CD4-positive, alpha-beta T cell treated with Interferon gamma for 1 hour (primary cell): ENCODE data around the gene ALOX15B.
A peak's percentile ranks its signal among the peaks of the same experiment; 100 is the strongest.

Experiments
- DNase-seq: peaks from one replicate; pipeline ENCODE4 v3.0.0-alpha.2; 2020

ALOX15B gene

DNA sequence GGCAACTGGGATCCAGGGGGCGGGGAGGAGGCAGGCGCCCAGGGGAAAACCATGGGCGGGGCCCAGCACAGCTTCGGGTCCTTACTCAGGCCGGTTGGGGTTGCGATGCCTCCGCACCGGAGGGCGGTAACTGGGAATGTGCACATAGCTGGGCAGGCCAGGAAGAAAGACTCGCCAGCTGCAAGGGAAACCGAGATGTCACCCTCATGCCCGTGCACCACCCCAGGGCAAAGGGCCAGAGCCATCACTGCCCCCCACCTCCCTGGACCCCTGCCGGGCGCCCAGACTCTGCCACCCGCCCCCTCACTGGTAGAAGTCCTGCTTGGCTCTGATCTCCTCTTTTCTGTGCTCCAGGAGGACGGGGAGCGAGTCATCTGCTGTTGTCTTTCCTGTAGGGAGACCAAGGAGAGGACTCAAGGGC is 42.0 kb downstream of the ALOX15B start:
- no peak for DNase-seq

DNA sequence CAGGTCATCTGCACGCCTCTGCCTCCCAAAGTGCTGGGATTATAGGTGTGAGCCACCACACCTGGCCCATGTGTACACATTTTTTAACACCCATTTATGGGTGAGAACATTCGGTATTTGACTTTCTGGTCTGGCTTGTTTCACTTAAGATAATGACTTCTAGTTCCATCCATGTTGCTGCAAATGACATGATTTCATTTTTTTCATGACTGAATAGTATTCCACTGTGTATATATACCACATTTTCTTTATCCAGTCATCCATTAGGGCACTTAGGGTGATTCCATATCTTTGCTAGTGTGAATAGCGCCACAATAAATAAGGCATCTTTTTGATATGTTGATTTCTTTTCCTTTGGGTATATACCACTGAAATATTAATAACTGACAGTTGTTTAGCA is 43.0 kb downstream of the ALOX15B start:
- DNase-seq = no peak

DNA sequence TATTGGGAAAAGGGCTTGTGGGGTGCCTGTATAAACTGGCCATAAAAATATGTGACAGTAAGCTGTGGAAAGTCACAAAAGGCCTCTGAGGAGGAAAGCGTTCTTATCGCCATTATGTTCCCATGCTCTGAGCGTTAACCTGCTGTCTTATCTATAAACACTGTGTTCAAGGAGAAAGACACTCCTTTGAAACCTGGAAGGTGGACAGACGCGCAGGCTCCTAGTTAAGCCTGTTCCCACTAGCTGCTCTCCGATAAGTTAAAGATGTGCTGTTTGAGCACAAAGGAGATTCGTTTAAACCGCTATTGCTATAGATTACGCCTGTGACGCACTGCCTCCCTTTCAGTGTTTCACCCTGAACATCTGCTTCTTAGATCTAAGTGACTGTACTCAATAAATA is 43.4 kb downstream of the ALOX15B start:
- DNase-seq = no peak

DNA sequence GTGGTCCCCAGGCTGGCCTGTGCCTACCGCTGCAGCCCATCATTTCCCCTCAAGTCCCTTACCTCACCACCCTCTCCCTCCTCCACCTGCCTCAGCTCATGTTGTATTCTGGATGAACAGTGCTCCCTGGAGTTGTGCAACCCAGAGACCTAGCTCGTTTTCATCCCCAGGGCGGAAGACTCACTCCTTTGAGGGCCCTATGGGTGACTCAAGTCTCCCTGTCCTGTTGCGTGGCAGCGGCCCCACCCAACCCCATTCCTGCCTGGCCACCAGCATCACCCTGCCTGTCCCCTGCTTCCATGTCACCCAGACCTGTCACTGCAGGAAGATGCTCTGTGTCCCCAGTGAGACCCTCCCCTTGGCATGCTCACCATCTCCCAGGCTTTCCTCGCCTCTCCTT is 45.4 kb downstream of the ALOX15B start:
- DNase-seq = no peak

DNA sequence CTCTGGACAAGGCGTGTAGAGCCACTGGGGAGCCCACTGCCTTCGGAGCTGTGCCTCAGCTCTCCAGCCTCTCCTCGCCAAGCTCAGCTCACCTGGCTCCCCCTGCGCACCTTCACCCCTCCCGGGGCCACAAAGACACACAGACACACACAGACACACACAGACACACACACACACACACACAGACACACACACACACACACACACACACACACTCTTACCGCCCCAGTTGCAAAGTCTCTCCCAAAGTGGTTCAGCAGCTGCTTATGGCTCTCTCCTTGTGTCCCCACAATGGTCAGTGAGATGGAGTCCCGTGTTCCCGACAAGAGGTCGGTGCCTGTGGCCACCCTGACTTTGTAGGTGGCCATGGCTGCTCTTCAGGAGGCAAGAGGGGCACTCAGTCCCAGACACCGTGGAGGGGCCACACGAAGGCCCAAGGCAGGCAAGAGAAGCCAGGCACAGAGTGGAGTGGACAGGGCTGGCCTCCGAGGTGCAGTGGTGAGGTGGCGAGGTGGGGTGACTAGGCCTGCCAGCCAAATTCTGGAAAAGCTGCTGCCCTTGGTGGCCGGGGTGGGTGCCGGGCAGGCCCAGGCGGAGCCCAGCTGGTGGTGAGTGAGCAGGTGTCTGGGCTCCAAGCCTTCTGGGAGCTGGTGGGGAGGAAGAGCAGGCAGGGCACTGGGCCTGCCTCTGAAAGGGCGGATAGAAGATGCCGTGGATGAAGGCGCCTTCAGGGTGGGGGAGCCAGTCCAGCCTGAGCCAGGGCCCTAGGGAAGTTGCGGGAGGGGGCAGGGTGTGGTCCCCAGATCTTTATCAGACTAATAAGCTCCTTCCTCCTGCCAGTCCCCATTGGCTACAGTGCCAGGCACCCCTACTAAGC is 48.5 kb downstream of the ALOX15B start, which contains the start of gene ALOX12B:
TSS of gene ALOX12B (minus strand) at position 642 of the 877 bp plus-strand sequence. CDS start at position 368, 274 bp downstream.
- DNase-seq = no peak

DNA sequence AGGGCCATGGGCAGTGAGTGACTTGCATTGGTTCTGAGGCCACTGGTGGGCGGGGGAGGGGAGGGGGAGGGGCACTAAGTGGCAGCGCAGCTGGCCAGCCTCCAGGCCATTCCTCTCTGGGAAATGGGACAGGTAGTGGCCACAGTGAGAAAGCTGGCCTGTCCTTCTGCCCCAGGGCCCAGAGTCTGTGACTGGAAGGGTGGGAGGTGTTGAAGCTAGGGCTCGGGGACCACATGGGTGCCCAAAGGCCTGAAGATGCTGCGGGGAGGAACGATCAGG is 49.0 kb downstream of the ALOX15B start:
- no peak for DNase-seq

DNA sequence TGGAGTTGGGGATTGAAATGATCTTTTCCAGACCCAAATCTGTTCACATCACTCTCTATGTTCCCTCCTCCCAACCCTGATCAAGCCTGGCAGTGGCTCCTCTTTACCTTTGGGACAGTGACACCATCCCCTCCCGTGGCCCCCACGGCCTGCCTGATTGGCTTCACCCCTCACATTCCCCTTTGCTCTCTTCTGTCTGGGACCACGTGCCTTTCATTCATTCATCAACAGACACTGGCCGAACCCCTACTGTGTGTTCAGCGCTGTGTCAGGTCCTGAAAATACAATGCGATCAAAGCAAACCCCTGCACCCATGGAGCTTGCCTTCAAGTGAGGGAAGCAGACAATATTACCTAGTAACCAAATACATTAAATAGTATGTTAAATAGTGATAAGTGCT is 50.9 kb downstream of the ALOX15B start:
- no peak for DNase-seq

DNA sequence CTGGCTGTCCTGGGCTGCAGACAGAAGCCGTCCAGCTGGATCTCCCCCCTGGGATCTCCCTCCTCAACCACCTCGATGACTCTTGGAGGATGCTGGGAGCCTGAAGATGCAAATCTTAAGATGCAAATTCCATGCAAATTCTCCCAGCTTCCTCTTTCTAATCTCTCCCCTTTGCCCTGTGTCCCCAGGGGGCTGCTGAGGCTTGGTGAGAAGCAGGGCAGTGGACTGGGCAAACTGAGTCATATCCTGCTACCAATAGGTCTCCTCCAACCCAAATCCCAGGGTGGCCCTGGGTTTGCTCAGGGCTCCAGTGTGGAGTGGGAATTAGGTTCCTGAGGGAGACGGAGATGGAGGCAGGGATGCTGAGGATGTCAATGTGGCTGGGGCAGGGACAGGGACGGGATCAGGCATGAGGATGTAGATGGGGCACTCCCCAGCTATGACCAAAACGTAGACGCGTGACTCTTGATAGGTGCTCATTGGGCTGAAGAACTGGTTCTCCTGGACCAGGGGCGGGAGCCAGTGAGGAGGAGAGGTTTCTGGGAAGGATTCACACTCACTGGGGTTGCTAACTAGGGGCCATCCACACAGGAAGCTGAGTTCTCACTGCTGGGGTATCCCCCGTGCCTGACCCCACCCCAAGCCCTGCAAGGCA is 52.3 kb downstream of the ALOX15B start:
- DNase-seq = peak; percentile 46

DNA sequence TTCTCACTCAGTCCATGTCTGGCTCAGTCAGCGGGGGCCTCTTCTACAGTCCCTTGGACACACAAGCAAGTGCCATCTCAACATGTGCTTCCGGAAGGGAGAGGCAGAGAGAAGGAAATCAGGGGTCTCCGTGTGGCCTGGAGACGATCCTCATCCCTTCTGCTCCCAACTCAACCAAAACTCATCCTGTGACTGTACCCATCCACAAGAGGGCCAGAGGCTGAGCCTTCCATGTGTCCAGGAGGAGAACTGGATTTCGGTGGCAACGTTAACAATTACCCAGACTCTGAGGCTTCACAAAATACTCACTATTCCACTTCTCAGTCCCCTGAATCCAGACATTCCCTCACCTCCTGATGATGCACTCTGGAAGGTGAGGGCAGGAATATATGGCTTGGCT is 56.5 kb downstream of the ALOX15B start:
- no peak for DNase-seq

DNA sequence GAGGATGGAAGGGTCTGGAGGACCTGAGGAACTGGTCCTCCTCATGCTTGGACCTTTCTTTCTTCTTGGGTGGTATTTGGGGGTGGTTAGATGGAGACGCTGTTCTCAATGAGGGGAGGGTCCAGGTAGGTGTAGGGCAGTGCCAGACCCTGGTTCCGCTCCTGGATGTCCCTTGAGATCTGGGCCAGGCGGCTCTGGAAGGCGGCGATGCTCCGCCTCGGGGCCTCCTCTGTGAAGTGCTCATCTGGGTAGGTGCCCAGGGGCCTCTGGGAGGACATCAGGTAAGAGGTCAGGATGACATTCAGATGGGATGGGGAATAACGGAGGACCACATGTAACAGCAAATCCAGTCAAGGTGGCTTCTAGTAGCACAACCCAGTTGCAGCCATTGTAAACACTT is 57.7 kb downstream of the ALOX15B start:
- DNase-seq = no peak
